Measurements from ENCODE around the gene CIITA. TPM values are rescaled to one million over a fixed set of nuclear protein-coding genes. Genes with fewer than 3 reads are reported as not detected.
A peak's percentile ranks its signal among the peaks of the same experiment; 100 is the strongest.

Gene CIITA
- total RNA-seq, 1 donor from 2014 or later: 9.4 TPM

DNA sequence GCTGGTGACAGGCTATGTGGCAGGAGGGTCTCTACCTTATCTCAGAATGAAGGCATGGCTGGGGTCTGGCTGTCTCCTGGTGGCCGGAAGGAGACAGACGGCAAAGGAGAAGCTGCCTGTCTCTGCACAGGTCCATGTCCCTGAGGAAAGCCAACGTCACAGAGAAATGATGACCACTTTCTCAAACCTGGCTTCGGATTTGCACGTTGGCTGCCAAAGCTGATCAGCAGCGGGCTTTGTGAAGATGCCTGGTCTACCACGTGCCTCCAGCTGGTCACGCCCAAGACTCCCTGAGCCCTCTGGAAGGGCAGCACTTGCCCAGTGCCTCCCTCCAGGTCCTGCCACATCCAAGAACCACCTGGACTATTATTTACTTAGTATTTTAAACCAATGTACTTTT lies 56.9 kb downstream of the CIITA start:
- TF ChIP-seq, protein P1, sequence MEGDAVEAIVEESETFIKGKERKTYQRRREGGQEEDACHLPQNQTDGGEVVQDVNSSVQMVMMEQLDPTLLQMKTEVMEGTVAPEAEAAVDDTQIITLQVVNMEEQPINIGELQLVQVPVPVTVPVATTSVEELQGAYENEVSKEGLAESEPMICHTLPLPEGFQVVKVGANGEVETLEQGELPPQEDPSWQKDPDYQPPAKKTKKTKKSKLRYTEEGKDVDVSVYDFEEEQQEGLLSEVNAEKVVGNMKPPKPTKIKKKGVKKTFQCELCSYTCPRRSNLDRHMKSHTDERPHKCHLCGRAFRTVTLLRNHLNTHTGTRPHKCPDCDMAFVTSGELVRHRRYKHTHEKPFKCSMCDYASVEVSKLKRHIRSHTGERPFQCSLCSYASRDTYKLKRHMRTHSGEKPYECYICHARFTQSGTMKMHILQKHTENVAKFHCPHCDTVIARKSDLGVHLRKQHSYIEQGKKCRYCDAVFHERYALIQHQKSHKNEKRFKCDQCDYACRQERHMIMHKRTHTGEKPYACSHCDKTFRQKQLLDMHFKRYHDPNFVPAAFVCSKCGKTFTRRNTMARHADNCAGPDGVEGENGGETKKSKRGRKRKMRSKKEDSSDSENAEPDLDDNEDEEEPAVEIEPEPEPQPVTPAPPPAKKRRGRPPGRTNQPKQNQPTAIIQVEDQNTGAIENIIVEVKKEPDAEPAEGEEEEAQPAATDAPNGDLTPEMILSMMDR (IDR thresholded peaks at IDR 0.05; ENCODE audit: borderline replicate concordance): no peak
- DNase-seq: no peak
- Histone ChIP-seq H3K4me3 (no peak overlapping the region), H3K27ac (replicated peaks) (peak overlapping the region; percentile 59), H3K4me1 (peaks cover 98% of the 10 kb centered on the region), H3K27me3 (ENCODE audit: low read depth) (no peaks in the 10 kb centered on the region), H3K9me3 (replicated peaks) (no peaks in the 10 kb centered on the region), H3K36me3 (peaks cover 18% of the 10 kb centered on the region)
- intact Hi-C loops (cut with micrococcal nuclease): no loop called here

DNA sequence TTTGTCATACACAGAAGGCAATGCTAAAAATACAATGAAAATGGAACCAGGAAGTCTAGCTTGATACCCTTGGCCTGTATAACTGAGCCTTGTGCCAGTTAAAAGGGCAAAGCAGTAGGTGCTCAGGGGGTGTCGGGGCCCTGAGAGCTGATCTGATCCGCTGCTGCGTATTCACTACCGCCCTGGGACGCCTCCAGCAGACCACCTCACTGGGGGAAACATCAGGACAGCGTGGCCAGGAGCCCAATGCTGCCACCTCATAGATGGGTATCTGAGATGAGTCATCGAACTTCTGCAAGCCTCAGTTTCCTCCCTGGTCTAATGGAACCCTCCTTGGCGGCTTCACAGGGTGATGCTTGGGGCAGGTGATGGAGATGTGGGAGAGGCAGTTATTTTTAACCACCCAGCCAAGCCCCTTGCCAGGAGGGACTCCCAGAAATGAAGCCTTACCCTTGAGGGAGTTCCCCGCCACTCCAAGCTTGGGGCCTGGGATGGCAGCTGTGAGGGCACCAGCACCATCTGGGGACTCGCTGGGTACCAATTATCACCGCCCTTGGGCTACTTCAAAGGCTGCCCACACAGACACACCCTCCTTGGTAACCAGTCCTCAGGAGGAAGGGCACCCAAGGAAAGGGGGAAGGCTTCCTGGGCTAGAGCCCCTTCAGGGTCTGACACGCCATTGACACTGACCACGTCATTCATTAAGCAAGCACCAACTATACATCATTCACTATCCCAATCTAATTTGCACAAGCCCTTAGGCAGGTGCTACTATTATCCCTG lies 57.5 kb downstream of the CIITA start:
- Histone ChIP-seq H3K36me3 (peaks cover 13% of the 10 kb centered on the region), H3K27me3 (ENCODE audit: low read depth) (no peaks in the 10 kb centered on the region), H3K4me3 (no peak overlapping the region), H3K27ac (replicated peaks) (peak overlapping the region; percentile 59), H3K9me3 (replicated peaks) (no peaks in the 10 kb centered on the region), H3K4me1 (peaks cover 98% of the 10 kb centered on the region)
- intact Hi-C loops (cut with micrococcal nuclease): no loop called here
- no peak for DNase-seq
- TF ChIP-seq, protein P1 (IDR thresholded peaks at IDR 0.05; ENCODE audit: borderline replicate concordance): no peak

DNA sequence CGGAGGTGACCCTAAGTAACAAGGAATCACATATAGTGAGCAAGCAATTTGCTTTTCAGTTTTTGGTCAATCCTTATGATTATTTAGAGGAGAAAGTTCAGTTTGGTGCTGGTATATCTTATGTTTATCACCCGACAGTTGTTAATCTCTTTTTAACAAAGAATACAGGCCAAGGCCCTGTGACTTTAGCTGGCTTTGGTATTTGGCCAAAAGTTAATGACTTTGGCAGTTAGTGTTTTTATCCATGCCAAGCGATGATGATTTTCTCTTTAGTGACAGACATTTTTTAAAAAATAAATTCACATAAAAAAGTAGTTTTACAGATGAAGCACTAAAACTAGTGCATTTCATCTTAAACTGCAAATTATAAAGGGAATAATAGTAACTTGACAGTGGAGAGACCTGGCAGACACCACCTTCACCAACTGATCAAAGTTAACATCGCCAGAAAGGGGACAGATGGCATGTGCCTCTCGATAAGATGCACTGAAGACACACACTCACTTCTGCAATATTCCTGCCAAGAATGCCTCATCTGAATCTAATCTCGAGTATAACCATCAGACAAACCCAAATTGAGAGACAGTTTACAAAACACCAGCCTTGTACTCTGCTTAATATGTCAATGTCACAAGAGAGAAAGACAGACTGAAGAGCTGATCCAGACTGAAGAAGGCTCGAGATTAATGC lies 58.4 kb downstream of the CIITA start:
- Histone ChIP-seq H3K27me3 (ENCODE audit: low read depth) (no peaks in the 10 kb centered on the region), H3K27ac (replicated peaks) (peak overlapping the region; percentile 59), H3K9me3 (replicated peaks) (no peaks in the 10 kb centered on the region), H3K36me3 (peaks cover 13% of the 10 kb centered on the region), H3K4me3 (peak overlapping the region; percentile 13), H3K4me1 (peaks cover 98% of the 10 kb centered on the region)
- DNase-seq: no peak
- intact Hi-C loops (cut with micrococcal nuclease): no loop called here
- TF ChIP-seq, protein P1 (IDR thresholded peaks at IDR 0.05; ENCODE audit: borderline replicate concordance): no peak

DNA sequence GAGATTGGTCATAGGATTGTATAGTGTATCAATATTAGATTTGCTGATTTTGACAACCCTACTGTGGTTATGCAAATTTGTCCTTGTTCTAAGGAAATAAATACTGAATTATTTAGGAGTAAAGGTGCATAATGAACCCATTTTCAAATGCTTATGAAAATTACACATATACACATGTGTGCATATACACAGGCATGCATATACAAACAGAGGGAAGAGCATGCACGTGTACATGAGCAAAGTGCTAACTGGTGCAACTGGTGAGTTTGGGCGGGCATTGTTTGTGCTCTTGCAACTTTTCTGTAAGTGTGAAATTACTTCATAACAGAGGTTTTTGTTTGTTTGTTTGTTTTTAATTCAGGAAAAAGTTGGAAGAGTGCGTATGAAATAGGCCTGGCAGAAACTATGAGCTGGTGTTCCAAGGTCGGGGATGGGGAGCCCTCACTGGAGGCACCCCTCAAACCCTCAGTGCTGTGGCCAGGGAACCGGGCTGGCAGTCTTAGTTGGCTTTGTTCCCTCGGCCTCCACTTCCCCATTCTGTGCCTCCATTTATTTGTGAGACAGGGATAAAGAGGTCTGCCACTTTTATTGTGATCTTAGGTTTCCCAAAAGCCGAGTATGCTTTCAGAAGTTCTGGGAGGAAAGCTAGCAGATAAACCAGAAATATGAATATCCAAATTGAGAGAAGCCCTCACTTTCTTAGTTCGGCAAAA lies 59.4 kb downstream of the CIITA start:
- intact Hi-C loops (cut with micrococcal nuclease): no loop called here

More for the DNA sequence above, 59.4 kb downstream of the CIITA start:
- peaks cover 13% of the 10 kb centered on the region for H3K36me3 ChIP-seq
- H3K4me1 ChIP-seq: peaks cover 98% of the 10 kb centered on the region
- no peaks in the 10 kb centered on the region for H3K27me3 ChIP-seq (ENCODE audit: low read depth)
- H3K27ac ChIP-seq (replicated peaks): peak overlapping the region; percentile 93
- DNase-seq: no peak
- TF ChIP-seq, protein P1 (IDR thresholded peaks at IDR 0.05; ENCODE audit: borderline replicate concordance): no peak
- H3K4me3 ChIP-seq: peak overlapping the region; percentile 93
- no peaks in the 10 kb centered on the region for H3K9me3 ChIP-seq (replicated peaks)
